ENCODE data around the gene F5. TPM values are rescaled to one million over a fixed set of nuclear protein-coding genes. Genes with fewer than 3 reads are reported as not detected.

F5 gene
- total RNA-seq, 2 donors from 2014 or later: 0.33 to 4.2 TPM

GRCh38 chr1:169565335-169566271 lies 20.7 kb downstream of the F5 start:
- peak overlapping the region in 2 of 4 donors; percentile 29 to 64 for H3K27ac ChIP-seq
- no peaks in the 10 kb centered on the region for H3K9me3 ChIP-seq
- DNase-seq: no peak
- intact Hi-C loops (cut with DNase I): no loop called here
- peak; percentile 72 for ATAC-seq
- TF ChIP-seq CTCF (IDR thresholded peaks at IDR 0.05) (no peak), POLR2A (IDR thresholded peaks at IDR 0.05) (no peak)
- WGBS, 2 donors: 47 to 54% methylated on average over 3 of the region's 3 CpGs
- H3K27me3 ChIP-seq: no peaks in the 10 kb centered on the region
- H3K4me1 ChIP-seq: peaks cover 28% of the 10 kb centered on the region
- no peak overlapping the region for H3K4me3 ChIP-seq
- no peaks in the 10 kb centered on the region for H3K36me3 ChIP-seq (replicated peaks in 1 of 2; ENCODE audit: insufficient read depth in 1 of 2, low read depth in 2 of 2)

- Histone ChIP-seq H3K4me1 (peaks cover 14% of the 10 kb centered on the region), H3K27me3 (no peaks in the 10 kb centered on the region), H3K4me3 (no peak overlapping the region), H3K9me3 (no peaks in the 10 kb centered on the region), H3K27ac (no peak overlapping the region), H3K36me3 (replicated peaks in 1 of 2; ENCODE audit: insufficient read depth in 1 of 2, low read depth in 2 of 2) (no peaks in the 10 kb centered on the region)
- intact Hi-C loops (cut with DNase I): no loop called here
- TF ChIP-seq POLR2A (IDR thresholded peaks at IDR 0.05) (no peak), CTCF (IDR thresholded peaks at IDR 0.05) (no peak)
- DNase-seq (no peak), ATAC-seq (no peak)
Measured at GRCh38 chr1:169563650-169564049, 22.6 kb downstream of the F5 start.

- no peaks in the 10 kb centered on the region for H3K27me3 ChIP-seq
- no peaks in the 10 kb centered on the region for H3K36me3 ChIP-seq (replicated peaks in 1 of 2; ENCODE audit: insufficient read depth in 1 of 2, low read depth in 2 of 2)
- TF ChIP-seq POLR2A (IDR thresholded peaks at IDR 0.05) (no peak), CTCF (IDR thresholded peaks at IDR 0.05) (no peak)
- ATAC-seq: no peak
- H3K4me1 ChIP-seq: peaks cover 10% of the 10 kb centered on the region
- no peaks in the 10 kb centered on the region for H3K9me3 ChIP-seq
- WGBS, 2 donors: 82 to 91% methylated on average over 1 of the region's 1 CpG
- no peak for DNase-seq
- H3K4me3 ChIP-seq: no peak overlapping the region
- intact Hi-C loops (cut with DNase I): no loop called here
- no peak overlapping the region for H3K27ac ChIP-seq
Measured at GRCh38 chr1:169563019-169563615, 23.2 kb downstream of the F5 start.

- no peak for ATAC-seq
- no peak for DNase-seq
- Histone ChIP-seq H3K27ac (no peak overlapping the region), H3K4me1 (peaks cover 10% of the 10 kb centered on the region), H3K36me3 (replicated peaks in 1 of 2; ENCODE audit: insufficient read depth in 1 of 2, low read depth in 2 of 2) (no peaks in the 10 kb centered on the region), H3K4me3 (no peak overlapping the region), H3K9me3 (no peaks in the 10 kb centered on the region), H3K27me3 (no peaks in the 10 kb centered on the region)
- WGBS, 2 donors: 40 to 59% methylated on average over 1 of the region's 1 CpG
- TF ChIP-seq POLR2A (IDR thresholded peaks at IDR 0.05) (no peak), CTCF (IDR thresholded peaks at IDR 0.05) (no peak)
- intact Hi-C loops (cut with DNase I): no loop called here
Measured at GRCh38 chr1:169561692-169562091, 24.6 kb downstream of the F5 start.
